GM18508 (cell line): ENCODE data around the gene TBPL1.

Experiments used
- ATAC-seq: cut with Tn5 transposase; IDR thresholded peaks from one replicate; pipeline ENCODE4 v1.9.1; 2021; ENCODE audit warnings: moderate number of reproducible peaks; ENCODE audit not compliant: insufficient read depth, unreplicated experiment

Gene TBPL1

DNA sequence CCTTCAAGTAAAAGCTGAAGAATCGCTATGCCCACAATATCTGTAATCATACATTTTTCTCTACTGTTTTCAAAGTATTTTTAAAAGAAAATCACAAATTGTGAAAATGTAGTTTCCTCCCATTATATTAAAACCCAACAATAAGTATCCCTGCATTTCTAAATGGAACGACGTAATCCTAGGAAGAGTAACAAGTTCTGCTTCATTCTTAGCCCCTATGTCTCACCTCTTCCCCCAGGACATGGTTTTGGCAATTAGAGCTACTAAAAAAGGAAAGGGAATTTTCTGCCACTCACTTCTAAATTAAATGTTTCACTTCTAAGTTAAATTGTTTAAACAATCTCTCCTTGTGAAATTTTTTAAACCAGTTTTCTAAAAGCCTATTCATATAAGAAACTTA, 47.4 kb downstream of the TBPL1 start:
- ATAC-seq, result no peak

DNA sequence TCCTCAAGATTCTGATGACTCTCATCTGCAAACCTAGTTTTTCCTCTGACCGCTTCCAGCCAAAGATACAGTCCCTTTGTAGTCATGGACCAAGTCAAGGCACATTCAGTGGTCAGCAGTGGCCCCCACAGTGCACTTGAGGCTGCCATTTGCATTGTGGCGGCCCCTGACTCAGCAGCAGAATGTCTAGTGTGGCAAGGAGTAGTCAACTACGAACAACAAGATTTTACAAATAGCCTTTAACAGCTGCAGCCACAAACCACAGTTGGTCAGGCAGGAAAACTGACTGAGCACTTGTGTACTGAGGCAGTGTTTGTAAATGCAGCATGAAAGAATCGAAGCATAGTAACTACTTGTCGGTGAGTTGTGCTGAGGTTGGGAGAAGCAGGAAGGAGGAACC, 49.8 kb downstream of the TBPL1 start:
- no peak for ATAC-seq

DNA sequence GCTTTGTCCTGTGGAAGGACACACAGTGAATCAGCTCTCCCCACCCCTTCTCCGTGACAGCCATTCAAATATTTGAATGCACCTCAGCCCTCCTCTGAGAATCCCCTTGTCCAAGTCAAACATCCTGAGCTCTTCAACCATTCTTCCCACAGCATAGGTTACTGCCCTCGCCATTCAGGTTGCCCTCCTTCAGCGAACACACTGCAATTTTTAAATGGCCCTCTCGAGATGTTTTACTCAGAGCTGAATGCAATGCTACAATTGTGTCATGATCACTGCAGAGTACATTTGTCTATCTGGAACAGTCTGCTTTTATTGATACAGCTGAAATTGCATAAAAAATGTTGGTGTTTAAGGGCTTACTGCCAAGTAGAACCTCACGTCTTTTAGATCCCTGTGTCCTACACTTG, 50.5 kb downstream of the TBPL1 start:
- ATAC-seq, result no peak

DNA sequence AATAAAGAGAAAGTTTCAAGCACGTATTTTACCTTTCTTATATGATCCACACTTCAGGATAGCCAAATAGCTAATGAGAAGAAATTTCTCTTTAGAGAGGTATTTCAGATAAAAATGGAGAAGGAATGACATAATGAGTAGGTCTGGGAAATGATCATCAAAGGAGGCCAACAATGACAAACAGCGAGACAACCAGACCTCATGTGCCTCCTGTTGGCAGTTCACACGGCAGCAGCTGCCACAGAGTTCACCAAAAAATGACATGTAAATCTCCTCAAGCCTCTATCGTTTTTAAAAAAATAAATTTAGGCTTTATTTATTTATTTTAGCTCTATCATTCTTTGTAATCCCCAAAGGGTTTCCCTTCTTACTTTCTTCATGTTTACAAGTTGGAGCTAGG, 51.7 kb downstream of the TBPL1 start:
- no peak for ATAC-seq

DNA sequence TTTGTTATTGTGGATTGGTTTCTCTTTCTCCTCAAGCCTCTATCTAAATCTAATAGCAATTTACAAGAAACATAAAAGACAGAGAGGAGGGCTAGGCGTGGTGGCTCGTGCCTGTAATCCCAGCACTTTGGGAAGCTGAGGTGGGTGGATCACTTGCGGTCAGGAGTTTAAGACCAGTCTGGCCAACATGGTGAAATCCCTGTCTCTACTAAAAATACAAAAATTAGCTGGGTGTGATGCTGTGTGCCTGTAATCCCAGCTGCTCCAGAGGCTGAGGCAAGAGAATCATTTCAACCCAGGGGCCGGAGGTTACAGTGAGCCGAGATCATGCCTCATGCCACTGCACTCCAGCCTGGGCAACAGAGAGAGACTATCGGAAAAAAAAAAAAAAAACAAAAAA, 52.8 kb downstream of the TBPL1 start:
- no peak for ATAC-seq

DNA sequence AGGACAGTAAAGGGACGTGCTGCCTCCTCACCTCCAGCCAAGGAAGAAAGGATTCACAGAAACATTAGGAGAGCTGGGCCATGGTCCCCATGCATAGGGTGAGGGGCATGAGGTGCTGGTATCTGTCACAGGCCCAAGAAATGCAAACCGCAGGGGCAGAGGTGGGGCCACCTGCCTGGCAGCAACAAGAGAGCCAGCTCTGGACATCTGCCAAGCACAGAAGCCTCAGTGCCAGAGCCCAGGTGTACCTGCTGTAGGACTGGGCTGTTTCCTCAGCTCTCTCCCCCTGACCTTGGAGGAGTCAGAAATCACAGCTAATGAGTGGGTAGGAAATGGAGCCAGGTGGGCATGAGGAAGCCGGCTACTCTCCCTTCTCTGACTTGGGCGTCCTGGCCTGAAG, 54.1 kb downstream of the TBPL1 start:
- ATAC-seq, result no peak

DNA sequence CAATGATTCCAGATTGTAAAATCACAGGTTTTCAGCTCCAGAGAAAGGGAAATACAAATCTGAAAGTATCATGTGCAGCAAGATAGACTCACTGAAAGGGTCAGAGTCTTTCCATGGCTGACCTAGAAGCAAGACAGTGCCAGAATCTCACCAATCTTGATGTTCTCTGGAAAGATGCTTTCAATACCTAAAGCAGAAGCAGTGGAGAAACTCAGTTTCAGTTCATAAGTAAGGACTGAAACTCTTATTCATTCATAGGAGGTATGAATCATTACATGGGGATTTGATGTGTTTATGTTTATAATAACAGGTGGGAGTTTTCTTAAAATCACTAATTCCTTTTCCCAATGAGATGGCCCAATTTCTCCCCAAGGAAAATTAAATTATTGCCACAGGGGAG, 56.9 kb downstream of the TBPL1 start:
- ATAC-seq, result no peak

DNA sequence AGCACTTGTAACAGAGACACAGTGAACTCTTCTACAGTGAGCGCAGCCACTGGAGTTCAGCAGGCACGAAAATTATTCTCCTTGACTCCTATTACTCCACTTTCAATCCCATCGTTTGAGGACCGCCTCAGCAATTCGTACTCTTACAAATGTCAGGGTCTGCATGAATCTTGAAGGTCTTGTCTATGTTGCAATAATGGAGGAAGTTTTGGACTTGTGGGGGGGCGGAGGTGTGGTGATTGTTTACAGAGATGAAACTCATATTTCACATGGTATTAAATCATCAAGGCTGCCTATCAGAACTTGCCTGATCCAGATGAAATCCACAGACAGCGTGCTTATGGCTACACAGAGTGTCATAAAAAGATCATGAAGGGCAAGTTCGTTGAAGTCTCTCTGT, 57.4 kb downstream of the TBPL1 start:
- no peak for ATAC-seq

DNA sequence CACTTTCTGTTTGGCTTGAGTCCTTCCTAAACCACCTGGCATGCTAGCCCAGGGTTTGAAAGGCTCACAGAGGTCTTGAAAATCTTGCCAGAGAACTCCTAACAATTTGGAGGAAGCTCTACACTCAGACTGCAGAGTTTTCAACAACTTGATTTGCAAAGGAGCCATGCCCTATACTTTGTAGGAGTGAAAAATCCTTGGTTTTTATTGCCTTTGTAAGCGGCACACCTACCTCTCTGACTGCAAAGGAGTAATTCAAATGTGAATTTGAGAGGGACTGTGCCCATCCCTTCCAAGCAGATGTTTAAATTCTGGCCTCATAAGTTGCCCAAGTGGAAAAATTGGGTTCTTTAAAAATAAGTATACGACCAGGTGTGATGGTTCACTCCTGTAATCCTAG, 58.0 kb downstream of the TBPL1 start:
- ATAC-seq, result no peak

DNA sequence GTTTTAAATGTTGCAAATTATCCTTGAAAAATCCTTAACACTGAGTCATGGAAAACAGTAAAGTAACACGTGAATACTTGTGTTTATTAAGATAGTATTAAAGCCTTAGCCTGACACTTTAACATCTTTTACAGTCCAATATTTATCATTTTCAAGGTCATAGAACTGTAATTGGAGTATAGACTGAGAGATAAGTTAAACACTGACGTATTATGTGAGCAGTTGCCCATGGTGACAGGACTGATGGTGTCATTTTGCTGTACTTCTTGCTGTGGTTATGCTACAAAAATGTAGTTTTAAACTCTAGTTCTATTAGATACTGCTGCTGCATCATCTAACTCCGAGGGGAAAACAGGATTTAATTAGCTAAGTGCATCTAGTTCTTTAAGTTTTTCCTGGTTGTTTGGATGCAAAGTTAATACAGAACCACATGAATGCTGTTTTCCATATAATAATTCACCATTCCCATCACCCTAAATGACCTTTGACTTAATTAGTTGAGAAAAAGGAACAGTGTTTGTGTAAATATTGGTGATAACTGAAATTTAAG, 61.6 kb downstream of the TBPL1 start:
- no peak for ATAC-seq

DNA sequence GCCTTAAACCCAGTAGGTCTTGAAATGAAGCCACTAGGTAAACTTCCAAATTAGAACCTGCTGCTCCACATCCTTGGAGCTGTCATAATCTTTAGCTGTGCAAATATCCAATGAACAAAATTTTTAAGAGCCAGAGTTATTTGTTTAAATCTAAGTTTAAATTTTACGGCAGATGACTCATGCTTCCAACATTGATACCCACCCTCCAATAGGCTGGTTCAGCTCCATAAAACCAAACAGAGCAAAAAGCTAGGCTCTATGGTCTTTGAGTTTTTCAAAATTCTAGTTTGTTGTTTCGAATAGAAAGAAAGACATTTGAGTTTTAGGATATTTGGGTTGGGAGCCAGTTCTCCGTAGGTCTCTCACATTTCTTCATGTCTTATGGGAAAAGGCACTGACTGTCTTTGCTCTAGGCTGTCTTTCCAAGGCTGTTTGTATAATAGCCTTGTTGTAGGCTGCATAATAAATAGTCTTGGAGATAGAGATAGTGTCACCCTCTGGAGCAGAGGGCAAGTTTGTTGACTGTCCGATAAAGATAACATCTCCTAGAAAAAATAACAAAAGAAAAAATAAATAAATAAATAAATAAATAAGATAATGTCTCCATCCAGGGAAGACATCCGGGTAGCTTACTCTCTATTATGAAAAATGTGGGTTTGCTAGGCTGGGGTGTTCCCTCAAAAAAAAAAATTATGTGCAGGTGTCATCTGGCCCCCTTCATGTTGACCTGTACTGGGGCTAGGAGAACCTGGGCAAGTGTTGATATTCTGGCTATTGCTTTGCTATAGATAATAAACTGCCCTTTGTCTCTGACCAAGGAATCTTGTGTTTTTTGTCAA, 62.9 kb downstream of the TBPL1 start:
- no peak for ATAC-seq

DNA sequence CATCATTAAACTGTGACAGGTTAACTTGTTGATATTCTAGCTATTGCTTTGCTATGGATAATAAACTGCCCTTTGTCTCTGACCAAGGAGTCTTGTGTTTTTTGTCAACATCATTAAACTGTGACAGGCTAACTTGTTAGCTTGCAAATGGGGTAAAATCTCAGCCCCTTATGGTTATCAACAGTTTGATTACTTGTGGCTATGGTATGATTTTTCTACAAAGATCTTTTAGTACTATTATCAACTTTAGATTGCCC, 63.5 kb downstream of the TBPL1 start:
- no peak for ATAC-seq

DNA sequence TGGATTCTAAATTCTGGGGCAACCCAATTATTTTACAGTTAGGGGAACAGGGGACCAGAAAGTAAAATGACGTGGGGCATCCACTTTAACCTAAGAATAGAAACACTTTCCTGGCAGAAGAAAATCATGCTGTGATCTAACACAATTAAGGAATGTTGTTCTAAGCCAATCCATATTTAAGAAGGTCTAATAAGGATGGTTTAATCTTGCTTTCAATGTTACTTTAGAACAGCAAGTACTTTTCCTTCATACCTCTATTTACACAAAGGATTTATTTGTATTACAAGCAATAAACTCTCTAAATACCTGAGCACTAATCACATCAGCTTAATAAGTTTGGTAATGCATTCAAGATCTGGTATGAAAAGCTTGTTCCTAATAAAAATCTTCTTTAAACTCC, 67.0 kb downstream of the TBPL1 start:
- ATAC-seq, result no peak

DNA sequence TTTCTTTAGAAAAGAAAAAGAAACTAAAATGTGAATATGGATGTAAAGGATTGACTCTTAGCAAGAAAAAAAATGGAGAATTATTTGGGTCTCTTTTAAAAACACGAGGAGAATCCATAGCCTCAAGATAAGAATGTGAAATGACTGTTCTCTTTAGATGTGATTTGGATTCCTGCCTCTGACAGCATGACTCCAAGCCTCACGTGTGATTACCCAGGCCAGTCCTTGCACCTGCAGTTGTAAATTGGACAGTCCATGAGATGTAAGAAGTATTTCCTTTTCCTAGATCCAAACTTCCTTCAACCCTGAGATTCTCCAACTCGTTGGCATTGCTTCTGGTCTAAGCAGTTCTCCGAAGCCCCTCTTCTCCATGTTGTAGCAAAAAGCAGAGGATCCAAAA, 67.5 kb downstream of the TBPL1 start:
- no peak for ATAC-seq

DNA sequence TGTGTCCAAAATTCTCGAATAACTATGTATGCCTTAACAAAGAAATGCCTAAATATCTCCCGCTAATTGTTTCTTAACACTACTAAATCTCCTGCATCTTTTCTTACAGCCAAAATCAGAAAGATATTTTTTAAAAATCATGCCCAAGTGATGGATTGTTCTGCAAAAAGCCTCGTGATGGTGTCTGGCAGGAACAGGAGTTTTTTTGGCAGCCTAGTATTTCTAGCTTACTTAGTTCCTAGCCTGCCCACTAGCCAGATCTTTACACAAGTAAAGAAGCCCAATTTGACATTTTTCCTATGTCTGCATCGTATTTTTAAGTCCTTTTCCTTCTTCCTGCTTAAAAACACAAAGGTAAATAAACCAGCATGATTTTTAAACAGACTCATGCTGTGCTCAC, 67.9 kb downstream of the TBPL1 start:
- no peak for ATAC-seq

DNA sequence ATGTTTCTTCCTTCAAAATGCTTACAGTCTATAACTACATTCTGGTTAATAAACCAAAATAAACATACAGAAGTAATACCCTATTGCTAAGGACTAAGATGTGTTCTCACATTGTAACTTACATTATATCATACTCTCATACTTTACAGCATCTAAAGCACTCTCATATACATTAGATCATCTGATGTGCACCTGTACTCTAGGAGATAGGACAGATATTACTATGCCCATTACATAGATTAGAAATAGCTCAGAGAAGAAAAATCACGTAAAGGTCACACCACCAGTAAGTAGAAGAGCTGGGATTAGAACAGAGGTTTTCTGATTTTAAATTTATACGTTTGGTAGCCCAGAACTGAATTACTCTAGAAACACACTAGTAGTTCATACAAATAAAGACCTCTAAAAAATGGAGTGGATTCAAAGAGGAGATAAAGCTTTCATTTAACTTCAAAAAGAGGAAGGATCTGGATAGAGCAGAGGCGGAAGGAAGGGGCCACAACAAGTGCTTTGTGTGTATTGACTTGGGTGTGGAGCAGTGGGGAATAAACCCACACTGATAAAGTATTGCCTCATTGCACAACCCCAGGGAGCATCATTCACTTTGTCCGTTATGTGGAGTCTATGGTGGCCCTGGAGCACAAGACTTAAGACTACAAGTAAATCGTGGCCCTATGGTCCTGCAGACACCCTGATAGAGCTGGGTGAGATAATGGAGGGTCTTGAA, 68.5 kb downstream of the TBPL1 start:
- ATAC-seq, result no peak

DNA sequence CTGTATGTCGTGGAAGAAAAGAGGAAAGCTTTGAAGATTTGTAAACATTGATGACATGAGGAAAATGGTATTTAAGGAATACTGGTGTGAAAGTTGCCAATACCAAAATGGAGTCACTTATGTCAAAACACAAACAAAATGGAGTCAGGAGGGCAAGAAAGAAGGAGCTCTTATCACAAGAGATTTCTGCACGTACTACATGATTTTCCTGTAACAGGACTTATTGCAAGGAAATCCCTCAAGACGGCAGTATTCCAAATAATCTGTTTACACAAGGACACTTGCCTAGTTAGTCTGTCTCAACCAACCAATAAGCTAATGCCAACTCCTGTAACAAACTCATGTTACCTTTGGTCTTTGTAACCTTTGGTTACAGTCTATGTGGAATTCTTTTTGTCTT, 69.6 kb downstream of the TBPL1 start:
- ATAC-seq, result no peak

DNA sequence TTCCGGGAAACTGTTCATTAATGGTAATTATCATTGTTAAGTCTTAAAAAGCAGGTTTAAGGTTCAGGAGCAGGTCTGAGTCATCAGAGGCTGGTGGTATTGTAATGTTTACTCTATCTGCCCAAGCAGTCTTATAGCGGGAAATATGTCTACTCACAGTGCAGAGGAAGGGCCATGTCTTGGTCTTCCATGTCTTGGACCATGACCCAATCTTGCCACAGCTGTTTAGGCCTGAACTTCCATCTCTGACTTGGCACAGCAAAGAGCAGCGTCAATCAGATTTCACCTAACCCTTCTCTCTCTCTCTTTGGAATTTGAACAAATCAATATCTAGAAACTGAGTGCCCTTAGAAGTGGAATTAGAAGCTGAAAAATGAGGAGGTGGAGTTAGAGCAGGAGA, 73.6 kb downstream of the TBPL1 start:
- ATAC-seq, result no peak

DNA sequence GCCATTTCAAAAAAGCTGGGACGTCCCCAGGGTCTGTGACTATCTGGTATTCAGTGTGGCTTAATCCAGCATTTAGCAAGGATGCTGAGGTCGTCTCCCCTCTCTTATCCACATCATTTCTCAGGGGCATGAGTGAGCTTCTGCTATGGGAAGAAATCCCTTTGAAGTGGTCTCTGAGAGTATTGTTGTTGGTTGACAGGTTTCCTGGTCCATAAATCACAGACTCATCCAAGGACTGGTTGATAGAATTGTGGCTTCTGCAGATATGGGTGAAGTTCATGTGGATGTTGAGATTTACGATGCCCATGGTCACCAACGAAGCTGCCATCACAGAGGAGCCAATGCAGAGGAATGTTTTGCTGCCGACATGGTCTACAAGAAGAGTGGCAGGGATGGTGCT, 75.4 kb downstream of the TBPL1 start:
- no peak for ATAC-seq

DNA sequence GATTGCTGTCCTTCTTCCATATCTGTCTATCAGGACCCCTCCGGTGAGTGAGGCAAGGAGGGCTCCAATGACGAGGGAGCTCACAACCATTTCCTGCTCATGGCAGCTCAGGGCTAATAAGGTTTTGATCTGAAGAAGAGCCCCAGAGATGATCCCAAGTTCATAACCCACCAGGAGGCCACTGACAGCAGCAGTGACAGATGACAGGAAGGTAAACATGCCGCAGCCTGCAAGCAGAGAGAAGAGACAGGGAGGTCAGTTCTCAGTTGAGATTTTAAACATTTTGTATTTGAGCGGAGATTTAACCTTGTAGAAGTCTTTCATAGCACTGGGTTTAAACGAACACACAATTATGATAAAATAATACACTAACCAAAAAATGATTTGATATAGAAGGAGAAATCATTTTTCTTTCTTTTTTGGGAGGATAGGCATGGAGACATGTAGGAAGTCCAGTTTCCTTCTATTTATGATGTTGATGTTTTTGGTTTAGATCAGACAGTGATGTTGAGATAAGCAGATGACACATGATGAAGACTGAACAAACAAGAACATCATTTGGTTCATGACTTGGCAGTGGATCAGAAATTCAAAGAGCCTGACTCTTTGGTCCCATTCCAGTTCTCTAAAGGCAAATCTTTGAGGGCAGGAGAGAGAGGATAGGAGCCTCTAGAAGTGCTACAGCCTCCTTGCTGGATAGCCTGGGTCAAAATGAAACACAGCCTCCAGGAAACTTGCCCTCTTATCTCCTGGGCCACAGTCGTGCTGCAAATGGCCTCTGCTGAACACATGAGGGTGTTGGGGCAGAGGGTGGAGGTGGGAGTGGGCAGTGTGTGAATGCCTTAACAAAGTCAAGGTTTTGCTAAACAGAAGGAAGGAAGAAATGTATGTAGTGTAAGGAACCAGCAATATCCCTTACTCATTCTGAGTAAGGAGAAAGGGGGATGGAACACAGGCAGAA, 76.8 kb downstream of the TBPL1 start:
- no peak for ATAC-seq
